ENCODE results near the gene PFDN4. TPM values are rescaled to one million over a fixed set of nuclear protein-coding genes. Genes with fewer than 3 reads are reported as not detected.

PFDN4 gene
- total and polyA plus RNA-seq, 2 donors (not counting 1 experiment from before 2014, with no cell fraction given) = 9.1 to 16.8 TPM

- no peaks in the 10 kb centered on the region for H3K36me3 ChIP-seq (replicated peaks in 1 of 2; ENCODE audit: control extremely low read depth in 1 of 2, control insufficient read depth in 1 of 2, extremely low read depth in 1 of 2, insufficient read depth in 2 of 2, low read length in 1 of 2)
- Mint-ChIP-seq H3K27me3 (peaks cover 56% of the 10 kb centered on the region), H3K27ac (no peak overlapping the region), H3K4me1 (no peaks in the 10 kb centered on the region), H3K9me3 (ENCODE audit: insufficient read depth) (no peaks in the 10 kb centered on the region), H3K4me3 (no peak overlapping the region)
- no peaks in the 10 kb centered on the region for H3K4me1 ChIP-seq (ENCODE audit: control insufficient read depth in 2 of 2, insufficient read depth in 2 of 2, low read length in 2 of 2)
- no peaks in the 10 kb centered on the region for H4K20me1 ChIP-seq (ENCODE audit: control insufficient read depth, insufficient read depth, low read length, poor library complexity, severe bottlenecking)
- ATAC-seq (ENCODE audit: low read depth) (no peak), DNase-seq (no peak)
- no peak for TF ChIP-seq EZH2 (IDR thresholded peaks at IDR 0.05; ENCODE audit: borderline replicate concordance, insufficient read depth, low read depth, low read length, poor library complexity, severe bottlenecking)
- TF ChIP-seq, protein P1, sequence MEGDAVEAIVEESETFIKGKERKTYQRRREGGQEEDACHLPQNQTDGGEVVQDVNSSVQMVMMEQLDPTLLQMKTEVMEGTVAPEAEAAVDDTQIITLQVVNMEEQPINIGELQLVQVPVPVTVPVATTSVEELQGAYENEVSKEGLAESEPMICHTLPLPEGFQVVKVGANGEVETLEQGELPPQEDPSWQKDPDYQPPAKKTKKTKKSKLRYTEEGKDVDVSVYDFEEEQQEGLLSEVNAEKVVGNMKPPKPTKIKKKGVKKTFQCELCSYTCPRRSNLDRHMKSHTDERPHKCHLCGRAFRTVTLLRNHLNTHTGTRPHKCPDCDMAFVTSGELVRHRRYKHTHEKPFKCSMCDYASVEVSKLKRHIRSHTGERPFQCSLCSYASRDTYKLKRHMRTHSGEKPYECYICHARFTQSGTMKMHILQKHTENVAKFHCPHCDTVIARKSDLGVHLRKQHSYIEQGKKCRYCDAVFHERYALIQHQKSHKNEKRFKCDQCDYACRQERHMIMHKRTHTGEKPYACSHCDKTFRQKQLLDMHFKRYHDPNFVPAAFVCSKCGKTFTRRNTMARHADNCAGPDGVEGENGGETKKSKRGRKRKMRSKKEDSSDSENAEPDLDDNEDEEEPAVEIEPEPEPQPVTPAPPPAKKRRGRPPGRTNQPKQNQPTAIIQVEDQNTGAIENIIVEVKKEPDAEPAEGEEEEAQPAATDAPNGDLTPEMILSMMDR (IDR thresholded peaks at IDR 0.05) = no peak
- CTCF ChIA-PET = no interaction called here
- no peak overlapping the region for H2AFZ ChIP-seq (ENCODE audit: insufficient read depth, low read depth, low read length, poor library complexity, severe bottlenecking)
- H3K79me2 ChIP-seq (ENCODE audit: control insufficient read depth, insufficient read depth, low read length) = no peaks in the 10 kb centered on the region
- no peak overlapping the region for H3K9ac ChIP-seq (ENCODE audit: low read length)
- H3K27ac ChIP-seq (ENCODE audit: low read length in 2 of 2) = no peak overlapping the region
- 91% methylated on average over 5 of the region's 7 CpGs for WGBS (ENCODE audit: insufficient coverage)
- H3K4me2 ChIP-seq (replicated peaks; ENCODE audit: low read depth, low read length, poor library complexity, severe bottlenecking) = no peak overlapping the region
- H3K27me3 ChIP-seq (replicated peaks in 1 of 4; ENCODE audit: control extremely low read depth in 1 of 4, control insufficient read depth in 3 of 4, insufficient read depth in 4 of 4, low read length in 3 of 4) = peaks cover 0 to 20% (median 13%) of the 10 kb centered on the region in 4 experiments
- no peak overlapping the region for H3K4me3 ChIP-seq (ENCODE audit: control extremely low read depth in 1 of 5, extremely low read depth in 1 of 5, insufficient read depth in 1 of 5, low read depth in 2 of 5, low read length in 4 of 5)
- POLR2A ChIA-PET = no interaction called here
- peaks cover 0 to 4% (median 0%) of the 10 kb centered on the region in 3 donors for H3K9me3 ChIP-seq (ENCODE audit: control extremely low read depth in 1 of 3, control insufficient read depth in 2 of 3, insufficient read depth in 1 of 3, low read length in 2 of 3)
- intact Hi-C loops (cut with micrococcal nuclease) = no loop called here
Measured at GRCh38 chr20:54166987-54167662, 40.8 kb upstream of the PFDN4 start.
